Stimulated activated CD4-positive, alpha-beta T cell treated with anti-CD3 and anti-CD28 coated beads, Interleukin-4, amount 100 ng/mL, for 24 hours (primary cell): ENCODE data around the gene MAP4K1.

ENCODE experiments used
- DNase-seq: peaks from one replicate; pipeline ENCODE4 v3.0.0-alpha.2; 2020

Gene MAP4K1

DNA sequence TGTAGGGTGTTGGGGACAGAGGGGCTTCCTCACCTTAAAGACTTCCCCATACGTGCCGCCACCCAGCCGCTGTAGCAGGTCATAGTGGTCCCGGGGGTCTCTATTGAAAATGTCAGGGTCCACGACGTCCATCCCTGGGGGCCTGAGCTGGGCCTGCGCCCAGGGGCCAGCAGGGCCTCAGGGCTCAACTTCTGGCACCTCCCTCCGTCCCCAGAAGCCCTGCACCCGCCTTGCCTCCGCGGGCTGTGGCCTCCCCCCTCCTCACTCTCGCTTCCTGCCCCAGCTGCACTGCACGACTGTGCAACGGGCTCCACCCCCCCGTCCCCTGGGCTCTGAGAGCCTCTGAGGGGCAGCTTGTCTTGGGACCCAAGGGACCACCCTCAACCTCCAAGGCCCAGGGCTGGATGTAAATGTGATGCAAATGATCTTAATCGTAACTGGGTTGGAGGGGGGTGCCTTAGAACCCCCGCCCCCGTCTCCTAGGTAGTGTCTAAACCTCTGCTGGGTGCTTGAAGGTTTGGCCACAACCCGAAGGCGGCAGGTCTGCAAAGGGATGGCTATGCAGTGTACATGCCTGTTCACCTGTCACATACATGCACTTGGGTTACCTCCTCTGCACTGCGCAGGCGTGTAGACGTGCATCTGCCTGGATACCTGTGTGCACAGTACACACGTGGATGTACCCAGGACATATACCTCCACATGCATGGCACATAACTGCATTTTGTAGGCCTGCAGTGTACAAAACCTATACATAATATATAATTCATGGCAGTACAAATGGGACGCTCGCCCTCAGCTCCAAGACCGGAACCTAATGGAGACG, at the start of gene MAP4K1:
TSS of gene MAP4K1 (minus strand) at position 190 of the 826 bp plus-strand sequence. CDS start at position 132, 58 bp downstream.
- peak; percentile 70 for DNase-seq

DNA sequence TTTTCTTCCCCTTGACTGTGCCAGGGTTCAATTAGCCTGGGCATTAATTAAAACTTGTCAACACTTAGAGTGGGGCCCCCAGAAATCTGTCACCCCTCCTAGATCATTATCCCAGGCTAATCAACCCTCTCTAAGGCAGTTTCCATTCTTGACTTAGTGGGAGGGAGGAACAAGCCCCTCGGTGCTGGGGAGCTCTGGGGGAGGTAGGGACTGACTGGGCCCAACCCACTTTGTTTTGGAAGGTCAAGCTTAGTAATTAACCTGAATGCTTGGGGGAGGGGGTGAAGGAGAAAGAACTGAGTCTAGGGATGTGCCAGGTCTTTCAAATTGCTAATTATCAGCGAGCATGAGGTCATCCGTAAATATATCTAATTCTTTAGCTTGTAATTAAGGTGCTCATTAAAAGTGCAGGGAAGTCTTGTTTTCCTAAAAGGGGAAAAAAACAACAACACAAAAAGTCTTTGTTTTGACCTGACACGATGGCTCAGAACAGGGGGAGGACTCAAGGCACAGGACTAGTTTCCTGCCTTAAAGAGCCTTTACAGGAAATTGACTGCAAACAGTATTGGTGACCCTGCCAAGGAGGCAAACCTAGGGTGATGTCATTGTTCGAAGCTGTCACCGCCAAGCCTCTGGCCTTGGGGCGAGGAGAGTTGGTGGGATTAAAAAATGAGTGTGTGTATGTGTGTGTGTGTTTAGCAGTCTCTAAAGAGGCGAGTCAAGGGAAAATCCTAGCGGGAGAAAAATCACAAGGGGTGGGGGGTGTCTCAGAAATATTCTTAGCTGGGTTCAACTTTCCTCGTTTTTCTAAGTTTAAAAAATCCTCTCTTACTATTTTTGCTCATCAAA, 49.1 kb upstream of the MAP4K1 start:
- no peak for DNase-seq

DNA sequence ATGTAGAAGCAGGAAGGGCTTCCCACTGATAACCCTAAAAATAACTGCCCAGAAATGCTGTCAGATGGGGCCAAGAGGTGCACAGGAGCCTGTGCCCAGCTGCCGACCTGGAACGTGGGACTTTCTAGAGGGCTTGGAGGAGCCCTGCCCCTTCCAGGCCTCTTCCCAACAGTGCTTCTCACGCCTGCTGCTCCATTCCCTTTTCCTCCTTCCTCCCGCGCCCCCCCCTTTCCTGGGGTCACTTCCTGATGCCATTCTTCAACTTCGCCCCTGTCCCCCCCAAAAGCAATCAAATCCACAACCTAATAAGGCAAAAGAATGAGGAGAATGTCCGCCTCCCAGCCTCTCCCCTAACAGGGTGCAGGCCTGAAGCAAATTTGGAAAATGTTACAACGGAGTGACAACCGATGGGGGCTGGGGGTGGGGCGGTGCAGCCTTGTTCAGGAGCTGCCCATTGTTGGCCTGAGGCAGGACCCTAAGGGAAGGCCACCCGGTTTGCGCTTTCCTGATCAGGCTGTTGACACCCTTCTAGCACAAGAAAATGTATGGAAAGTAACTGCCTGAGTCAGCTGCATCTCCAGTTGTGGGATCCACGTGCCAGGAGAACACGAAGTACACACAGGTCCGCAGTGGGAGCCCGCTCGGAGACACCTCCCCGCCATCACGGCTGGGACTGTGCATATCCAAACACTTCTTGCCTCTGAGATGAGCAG, 48.4 kb upstream of the MAP4K1 start:
- DNase-seq: no peak

DNA sequence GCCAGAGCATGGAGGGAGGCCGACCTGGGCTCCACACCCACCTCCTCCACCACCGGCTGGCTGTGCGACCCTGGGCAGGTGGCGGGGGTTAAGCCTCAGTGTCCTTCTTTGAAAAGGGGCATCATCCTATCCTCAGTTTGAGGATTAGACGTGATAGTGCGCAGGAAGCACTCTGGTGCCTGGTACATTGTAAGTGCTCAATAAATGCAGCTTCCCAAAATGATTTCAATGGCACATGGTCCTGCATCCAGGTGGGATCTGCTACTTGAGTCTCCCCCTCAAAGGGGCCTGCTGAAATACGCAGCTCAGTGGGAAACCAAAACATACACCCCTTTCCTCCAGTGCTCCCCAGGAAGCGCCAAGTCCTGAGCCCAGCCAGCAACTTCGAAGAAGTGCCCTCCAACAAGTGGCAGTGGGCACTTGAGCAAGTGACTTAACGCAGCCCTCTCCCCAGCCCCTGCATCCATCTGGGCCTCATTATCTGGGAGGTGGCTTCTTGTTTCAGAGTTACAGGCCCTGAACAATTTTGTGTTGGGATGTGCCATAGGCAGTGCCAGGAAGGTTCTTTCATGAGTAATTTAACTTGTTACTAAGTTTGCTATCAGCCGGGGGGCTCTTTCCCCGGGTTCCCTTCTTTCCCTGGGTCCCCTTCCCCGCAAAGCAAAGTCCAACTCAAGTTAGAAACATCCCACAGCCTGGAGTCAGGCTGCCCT, 47.6 kb upstream of the MAP4K1 start:
- no peak for DNase-seq

DNA sequence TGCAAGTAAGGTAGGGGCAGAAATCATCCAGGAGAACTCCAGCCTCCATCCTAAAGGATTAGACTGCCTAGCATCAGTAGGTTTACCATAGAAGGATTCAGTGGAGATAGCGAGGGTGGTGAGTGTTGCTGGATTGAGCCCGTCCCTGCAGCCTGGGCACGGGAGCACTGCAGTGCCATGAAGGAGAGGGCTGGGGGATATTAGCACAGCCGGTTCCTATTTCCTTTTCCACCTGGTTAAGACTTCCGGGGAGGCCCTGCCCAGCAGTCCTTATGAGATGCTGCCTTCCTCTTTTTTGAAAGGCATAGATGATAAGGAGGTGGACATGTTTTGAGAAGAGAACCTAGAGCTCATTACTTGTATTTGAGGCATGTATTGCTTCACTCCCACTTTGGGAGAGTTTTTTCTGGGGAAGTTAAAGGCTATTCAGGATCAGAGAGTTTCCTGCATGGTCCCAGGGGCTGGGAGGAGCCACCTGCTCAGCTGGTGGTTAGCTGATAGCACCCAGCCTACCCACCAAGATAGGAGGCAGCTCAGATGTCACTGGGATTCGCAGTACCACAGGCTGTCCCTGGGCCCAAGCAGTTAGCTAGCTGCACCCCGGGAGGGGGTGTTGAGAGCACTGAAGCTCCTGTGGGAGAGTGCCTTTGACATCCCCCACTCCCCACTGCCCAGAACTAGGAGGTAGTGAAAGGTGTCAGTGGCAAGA, 46.9 kb upstream of the MAP4K1 start:
- no peak for DNase-seq

DNA sequence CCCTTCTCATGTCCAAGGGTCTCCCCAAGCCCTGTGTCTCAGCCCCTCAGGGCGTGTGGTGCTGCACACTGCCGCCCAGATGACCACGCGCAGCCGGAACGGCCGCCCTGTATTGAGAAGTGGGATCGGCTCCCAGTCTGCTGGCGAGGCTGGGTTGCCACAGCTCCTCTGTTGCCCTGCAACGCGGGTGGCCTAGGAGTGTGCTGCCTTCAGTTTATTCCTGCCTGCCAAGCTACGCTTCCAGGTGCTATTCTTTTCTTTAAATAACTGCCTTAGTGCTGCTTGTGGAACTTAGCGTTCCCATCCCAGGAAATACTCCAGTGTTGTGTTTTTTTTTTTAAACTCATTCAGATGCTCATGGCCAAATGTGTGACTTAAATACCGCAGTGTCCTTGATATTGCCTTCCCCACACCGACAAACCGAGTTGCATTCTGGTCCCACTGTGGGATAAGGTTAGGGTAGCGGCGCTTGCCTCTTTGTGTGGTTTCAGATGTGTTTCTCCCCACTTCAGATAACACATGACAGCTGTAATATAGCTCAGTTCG, 46.3 kb upstream of the MAP4K1 start:
- DNase-seq: no peak

DNA sequence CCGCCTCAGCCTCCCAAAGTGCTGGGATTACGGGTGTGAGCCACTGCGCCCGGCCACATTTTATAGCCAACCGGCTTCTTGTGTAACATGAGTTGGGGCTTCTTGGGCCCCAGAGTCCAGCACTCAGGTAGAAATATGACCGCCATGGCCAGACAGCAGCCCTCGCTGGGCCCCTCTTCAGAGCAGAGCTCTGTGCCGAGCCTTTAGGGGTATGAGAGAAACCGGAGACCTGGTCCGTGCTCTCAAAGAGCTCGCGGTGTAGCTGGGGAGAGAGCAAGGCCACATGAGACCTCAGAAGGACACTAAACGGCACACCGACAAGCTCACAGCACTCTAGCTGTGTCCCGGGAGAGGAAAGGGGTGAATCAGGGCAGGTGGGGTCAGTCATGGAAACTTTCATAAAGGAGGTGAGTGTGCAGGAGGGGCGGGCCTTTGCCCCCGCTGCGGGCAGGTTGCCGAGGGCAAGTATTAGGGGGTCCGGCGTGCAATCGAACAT, 45.5 kb upstream of the MAP4K1 start:
- no peak for DNase-seq

DNA sequence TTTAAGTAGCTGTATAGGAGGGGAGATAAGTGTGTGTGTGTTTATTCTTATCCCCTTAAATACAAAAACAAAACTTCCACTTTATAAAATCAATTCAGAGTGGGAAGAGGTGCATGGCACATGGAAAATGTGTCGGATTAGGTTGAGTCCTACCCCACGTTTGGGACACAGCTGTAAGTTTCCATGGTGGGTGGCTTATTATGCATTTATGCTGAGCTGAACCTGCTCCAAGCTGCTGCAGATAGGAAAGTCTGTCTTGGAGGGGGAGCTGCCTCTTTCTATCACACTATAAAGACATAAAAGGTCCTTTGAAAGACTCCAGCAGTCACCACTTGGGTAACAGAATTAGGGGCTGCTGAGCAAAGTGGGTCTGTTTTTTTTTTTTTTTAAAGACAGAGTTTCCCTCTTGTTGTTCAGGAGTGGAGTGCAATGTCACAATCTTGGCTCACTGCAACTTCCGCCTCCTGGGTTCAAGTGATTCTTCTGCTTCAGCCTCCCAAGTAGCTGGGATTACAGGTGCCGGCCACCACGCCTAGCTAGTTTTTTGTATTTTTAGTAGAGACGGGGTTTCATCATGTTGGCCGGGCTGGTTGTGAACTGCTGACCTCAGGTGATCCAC, 44.9 kb upstream of the MAP4K1 start:
- DNase-seq: no peak

DNA sequence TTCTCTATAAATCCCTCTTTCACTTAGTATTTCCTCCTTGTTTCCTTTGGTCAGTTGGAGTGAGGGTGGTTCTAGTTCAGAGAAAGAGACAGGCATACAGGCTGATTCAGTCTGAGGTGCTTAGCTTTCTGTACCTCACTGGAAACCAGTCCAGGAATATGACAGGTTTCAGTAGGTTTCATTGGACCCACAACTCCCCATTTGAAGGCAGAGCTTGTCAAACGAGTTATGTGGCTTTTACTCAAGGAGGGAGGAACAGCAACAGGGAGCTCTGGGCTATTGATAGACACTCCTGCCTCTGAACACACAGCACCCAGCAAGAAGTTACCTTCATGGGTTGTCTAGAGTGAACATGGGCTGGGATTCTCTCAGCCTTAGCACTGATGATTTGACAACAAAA, 44.2 kb upstream of the MAP4K1 start:
- no peak for DNase-seq

DNA sequence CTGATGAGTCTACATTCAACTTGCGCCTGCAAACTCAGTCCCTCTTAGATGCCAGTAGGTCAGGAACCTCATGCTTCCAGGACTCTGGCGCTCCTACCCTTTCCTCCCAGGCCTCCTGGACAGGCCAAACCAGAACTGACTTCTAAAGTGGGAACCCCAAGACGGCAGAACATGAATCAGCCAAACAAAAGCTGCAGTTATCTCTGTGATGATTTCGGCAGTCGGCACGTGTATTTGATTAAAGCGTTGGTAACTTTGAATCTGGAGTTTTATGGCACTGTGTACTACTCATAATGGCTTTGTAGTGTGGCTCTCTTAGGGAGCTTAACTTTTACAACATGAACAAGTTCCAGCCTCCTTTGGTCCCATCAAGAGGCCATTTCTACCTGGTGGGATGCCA, 43.4 kb upstream of the MAP4K1 start:
- DNase-seq: no peak

DNA sequence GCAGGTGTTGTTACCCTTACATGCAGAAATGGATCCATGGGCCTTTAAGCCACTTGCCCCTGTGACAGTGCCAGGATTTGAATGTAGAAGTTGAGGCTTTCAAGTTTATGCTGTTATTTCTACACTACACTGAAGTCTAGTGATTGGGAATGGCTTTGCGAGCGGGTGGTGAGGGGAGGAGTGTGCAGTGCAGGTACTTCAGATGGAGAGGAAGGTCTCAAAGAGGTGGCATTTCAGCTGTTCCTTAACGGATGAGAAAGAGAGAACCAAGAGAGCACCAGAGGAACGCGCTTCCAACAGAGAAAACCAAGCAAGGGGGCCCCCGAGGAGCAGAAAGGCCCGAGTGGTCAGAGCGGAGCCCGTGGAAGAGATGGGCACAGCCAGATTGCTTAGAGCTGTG, 43.0 kb upstream of the MAP4K1 start:
- DNase-seq: no peak

DNA sequence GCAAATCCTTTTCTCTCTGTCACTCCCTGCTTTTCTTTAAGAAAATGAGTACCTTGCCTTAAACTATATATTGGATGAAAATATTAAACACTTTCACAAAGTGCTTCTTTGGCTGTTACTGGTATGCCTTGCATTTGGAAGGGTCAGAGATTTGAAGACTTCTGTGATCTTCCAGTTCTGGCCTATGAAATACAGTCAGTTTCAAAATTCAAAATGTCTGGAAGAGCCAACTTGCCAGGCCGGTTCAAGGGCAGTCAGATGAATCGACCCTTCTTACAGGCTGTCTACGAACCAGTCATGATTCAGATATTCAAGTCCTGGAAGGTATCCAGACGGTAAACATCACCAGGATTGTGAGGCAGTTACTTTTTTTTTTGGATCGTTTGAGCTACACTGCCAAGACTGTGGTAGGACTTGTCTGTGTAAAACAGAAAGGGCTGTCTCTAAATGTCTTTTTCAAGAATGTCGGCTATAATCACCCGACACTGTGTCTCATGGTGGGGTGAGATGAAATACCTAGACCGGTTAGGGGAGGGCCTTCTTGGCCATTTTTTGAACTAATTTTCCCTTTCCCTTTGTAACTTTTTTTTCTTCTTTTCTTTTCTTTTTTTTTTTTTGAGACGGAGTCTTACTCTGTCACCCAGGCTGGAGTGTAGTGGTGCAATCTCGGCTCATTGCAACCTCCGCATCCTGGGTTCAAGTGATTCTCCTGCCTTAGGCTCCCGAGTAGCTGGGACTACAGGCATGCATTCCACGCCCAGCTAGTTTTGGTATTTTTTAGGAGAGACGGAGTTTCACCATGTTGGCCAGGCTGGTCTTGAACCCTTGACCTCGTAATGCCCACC, 40.9 kb upstream of the MAP4K1 start:
- no peak for DNase-seq

DNA sequence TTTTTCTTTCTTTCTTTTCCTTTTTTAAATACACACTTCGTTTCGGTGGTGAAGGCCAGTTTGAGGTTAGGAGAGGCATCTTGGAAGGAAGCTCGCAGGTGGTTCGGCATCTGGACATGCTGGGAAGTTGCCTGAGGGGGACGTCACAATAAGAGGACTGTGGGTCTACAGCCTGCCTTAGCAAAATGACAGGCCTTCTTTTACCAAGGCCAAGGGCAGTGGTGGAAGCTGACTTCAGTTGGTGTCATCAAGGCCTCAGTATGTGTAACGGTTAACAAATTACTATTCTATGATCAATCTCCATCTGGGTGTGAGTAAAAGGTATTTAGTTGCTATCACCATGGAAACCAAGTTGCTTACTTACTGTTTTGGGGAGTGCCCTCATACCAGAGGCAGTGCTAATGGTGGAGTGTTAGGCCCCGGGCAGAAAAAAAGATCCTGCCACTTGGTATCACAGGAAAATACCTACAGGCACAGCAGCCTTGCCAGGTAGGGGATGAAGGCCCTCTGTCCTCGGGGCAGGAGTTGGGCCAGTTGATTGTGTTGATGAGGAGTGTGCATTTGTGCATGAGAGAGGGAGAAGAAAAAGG, 40.0 kb upstream of the MAP4K1 start:
- peak; percentile 21 for DNase-seq

DNA sequence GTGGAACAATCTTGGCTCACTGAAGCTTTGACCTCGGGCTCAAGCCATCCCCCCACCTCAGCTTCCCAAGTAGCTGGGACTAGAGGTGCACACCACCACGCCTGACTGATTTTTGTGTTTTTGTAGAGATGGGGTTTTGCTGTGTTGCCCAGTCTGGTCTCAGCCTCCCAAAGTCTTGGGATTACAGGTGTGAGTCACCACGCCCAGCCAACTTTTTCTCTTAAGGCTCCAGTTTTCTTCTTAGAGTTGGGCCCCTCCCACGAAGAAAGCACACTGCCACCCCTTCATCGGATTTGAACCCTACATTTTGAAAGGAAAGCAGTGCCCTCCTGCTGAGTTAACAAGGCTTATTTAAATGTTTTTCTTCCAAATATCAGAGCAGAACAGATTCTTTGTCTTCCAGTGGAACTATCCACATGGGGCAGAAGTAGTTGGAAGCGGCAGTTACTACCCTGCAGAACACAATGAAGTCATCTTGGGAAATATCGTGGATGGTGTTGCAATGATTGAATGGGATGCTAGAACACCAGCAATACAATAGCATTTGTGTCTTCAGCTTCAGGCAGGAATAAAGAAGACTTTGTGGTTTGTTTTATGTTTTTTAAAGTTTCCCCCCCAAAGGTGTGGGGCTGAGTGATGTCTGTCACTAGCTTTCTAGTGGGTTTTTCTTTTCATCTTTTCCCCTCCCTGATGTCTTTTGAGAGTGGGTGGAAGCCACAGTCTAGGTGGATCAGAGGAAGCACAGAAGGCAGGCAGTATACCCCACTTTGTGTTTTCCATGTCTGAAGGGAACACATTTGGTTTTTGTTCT, 38.6 kb upstream of the MAP4K1 start:
- peak; percentile 45 for DNase-seq

DNA sequence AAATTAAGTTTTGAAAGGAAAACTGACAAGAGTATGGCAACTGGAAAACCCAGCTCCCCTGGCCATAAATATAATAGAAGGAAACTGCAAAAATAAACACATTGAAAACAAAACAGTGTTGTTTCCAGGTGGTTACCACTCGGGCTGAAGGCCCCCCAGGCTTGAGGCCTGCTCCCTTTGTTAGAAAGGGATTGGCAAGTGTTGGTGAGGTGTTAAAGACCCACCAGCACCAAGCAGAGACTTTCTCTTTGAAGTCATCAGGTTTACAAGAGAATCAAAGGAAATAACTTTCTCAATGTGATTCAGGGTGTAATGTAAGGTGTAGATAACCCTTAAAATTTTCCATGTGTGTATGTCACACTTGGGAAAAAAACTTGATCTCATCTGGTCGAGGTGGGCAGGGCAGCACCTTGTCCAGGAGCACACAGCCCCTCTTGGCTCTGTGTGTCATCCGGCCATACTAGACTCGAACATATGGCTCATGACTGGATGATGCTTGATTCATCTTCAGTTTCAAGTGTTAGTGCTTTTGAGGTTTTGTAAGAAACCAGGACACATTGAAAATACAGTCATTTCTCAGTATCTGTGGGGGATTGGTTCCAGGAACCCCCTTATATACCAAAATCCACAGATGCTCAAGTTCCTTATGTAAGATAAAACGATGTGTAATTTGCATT, 37.5 kb upstream of the MAP4K1 start:
- DNase-seq: peak; percentile 58

DNA sequence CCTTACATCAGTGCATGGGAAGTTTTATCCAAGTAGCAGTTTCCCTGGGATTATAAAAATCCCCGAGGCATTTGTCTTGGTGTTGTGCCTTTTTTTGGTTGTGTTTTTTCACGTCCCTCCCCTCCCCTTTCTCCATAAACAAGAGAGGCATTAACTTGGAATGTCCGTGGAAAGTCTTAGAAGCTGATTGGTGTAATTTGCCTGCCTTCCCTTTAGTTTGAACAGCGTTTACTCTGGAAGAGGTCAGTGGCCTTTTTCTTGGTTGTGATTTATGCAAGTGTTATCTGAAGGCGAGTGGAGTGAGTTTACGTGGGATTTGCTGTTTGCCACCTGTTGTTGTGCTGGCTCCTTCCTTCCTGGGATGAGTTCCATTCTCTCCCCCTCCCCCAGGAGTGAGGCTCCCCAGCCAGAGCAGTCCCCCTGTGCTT, 36.9 kb upstream of the MAP4K1 start:
- DNase-seq: no peak

DNA sequence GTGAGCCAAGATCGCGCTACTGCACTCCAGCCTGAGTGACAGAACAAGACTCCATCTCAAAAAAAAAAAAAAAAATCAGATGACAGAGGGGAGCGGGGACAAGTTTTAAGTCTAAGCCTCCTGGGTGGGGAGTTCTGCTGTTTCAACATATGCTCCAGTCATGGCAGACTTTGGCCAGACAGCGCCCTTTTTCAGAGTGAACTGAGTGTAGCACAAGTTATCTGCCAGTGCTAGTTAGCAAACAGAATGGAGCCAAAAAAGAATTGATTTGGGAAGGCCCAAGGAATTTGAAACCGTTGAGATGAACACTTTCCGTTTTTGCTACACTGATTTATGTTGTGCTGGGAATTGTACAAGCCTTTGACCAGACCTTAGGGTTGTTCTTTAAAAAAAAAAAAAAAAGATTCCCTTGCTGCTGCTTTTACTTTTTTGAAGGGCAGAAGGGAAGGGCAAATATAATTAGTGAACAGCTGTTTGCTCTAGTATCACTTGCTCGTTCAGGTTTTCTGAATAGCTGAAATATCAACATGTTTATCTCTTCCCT, 35.3 kb upstream of the MAP4K1 start:
- no peak for DNase-seq
